MM.1S (cell line): ENCODE results near the gene ACER3.

Experiments
- DNase-seq: peaks from one replicate; pipeline ENCODE4 v3.0.0-alpha.2; 2015
- H2AFZ ChIP-seq: fragments of 300-600 bp; sonication (generic); 2 replicates; pipeline ENCODE4 v1.6.0; 2016; ENCODE audit warnings: antibody characterized with exemption, low read length
- H3F3A ChIP-seq: fragments of 300-600 bp; sonication (generic); 2 replicates; pipeline ENCODE4 v1.6.1; 2016; ENCODE audit warnings: mild to moderate bottlenecking, antibody characterized with exemption, low read length, moderate library complexity, mixed read lengths; ENCODE audit not compliant: insufficient read depth
- H3K27ac ChIP-seq: fragments of 300-600 bp; sonication (generic); 2 replicates; pipeline ENCODE4 v1.5.1; 2016; ENCODE audit warnings: mild to moderate bottlenecking, low read length
- H3K27me3 ChIP-seq: fragments of 300-600 bp; sonication (generic); replicated peaks from 2 replicates; pipeline ENCODE4 v1.6.0; 2016; ENCODE audit warnings: low read length; ENCODE audit not compliant: insufficient read depth
- H3K36me3 ChIP-seq: fragments of 300-600 bp; sonication (generic); replicated peaks from 2 replicates; pipeline ENCODE4 v1.6.1; 2016; ENCODE audit warnings: mild to moderate bottlenecking, low read length, mixed read lengths; ENCODE audit not compliant: insufficient read depth
- H3K4me1 ChIP-seq: fragments of 300-600 bp; sonication (generic); 2 replicates; pipeline ENCODE4 v1.6.1; 2016; ENCODE audit warnings: low read length, mixed read lengths
- H3K4me2 ChIP-seq: fragments of 300-600 bp; sonication (generic); 2 replicates; pipeline ENCODE4 v1.6.0; 2016; ENCODE audit warnings: low read depth, low read length
- H3K4me3 ChIP-seq: fragments of 300-600 bp; sonication (generic); 2 replicates; pipeline ENCODE4 v1.5.1; 2016; ENCODE audit warnings: low read length, mixed read lengths
- H3K79me2 ChIP-seq: fragments of 300-600 bp; sonication (generic); 2 replicates; pipeline ENCODE4 v1.6.1; 2016; ENCODE audit warnings: mixed run types, low read length, mixed read lengths
- H3K9ac ChIP-seq: fragments of 300-600 bp; sonication (generic); 2 replicates; pipeline ENCODE4 v1.6.1; 2016; ENCODE audit warnings: low read length, mixed read lengths
- H3K9me2 ChIP-seq: fragments of 300-600 bp; sonication (generic); replicated peaks from 2 replicates; pipeline ENCODE4 v1.6.1; 2016; ENCODE audit warnings: mild to moderate bottlenecking, low read length, mixed read lengths; ENCODE audit not compliant: insufficient read depth
- H3K9me3 ChIP-seq: fragments of 300-600 bp; sonication (generic); replicated peaks from 2 replicates; pipeline ENCODE4 v1.6.1; 2016; ENCODE audit warnings: mild to moderate bottlenecking, low read length, mixed read lengths; ENCODE audit not compliant: insufficient read depth
- H4K20me1 ChIP-seq: fragments of 300-600 bp; sonication (generic); 2 replicates; pipeline ENCODE4 v1.6.1; 2016; ENCODE audit warnings: mild to moderate bottlenecking, low read length, moderate library complexity, mixed read lengths; ENCODE audit not compliant: insufficient read depth
- EZH2 ChIP-seq: fragments of 300-600 bp; sonication (generic); optimal IDR thresholded peaks from 2 replicates; pipeline ENCODE3; 2017; ENCODE audit warnings: low read depth, mild to moderate bottlenecking, antibody characterized with exemption, low read length, mixed read lengths
- EZH2phosphoT487 ChIP-seq: fragments of 300-600 bp; sonication (generic); IDR thresholded peaks from 2 replicates; pipeline ENCODE4 v1.6.1; 2018; ENCODE audit warnings: antibody characterized with exemption, low read length
- TF ChIP-seq, protein P1 (sequence below): fragments of 300-600 bp; sonication (generic); IDR thresholded peaks from 2 replicates; pipeline ENCODE4 v1.5.1; 2016; ENCODE audit warnings: antibody characterized with exemption, low read length, mixed read lengths

Gene ACER3

DNA sequence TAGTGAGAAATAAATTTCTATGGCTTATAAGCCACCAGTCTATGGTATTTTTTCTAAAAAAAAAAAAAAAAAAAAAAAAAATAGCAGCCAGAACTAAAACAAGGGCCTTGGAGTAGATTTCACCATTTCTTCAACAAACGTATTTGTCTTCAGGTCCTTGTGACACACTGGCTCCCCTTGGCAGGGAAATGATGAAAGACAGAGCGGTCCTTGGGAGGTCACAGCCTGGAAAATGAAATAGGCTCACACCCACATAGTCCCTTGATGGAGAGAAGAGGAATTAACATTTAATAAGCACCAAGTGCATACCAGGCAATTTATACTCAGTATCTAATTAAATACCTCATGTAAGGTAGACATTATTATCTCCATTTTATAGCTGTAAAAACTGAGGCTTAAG is 25.7 kb upstream of the ACER3 start:
- TF ChIP-seq EZH2phosphoT487, result no peak
- TF ChIP-seq EZH2, result no peak
- TF ChIP-seq, protein P1, sequence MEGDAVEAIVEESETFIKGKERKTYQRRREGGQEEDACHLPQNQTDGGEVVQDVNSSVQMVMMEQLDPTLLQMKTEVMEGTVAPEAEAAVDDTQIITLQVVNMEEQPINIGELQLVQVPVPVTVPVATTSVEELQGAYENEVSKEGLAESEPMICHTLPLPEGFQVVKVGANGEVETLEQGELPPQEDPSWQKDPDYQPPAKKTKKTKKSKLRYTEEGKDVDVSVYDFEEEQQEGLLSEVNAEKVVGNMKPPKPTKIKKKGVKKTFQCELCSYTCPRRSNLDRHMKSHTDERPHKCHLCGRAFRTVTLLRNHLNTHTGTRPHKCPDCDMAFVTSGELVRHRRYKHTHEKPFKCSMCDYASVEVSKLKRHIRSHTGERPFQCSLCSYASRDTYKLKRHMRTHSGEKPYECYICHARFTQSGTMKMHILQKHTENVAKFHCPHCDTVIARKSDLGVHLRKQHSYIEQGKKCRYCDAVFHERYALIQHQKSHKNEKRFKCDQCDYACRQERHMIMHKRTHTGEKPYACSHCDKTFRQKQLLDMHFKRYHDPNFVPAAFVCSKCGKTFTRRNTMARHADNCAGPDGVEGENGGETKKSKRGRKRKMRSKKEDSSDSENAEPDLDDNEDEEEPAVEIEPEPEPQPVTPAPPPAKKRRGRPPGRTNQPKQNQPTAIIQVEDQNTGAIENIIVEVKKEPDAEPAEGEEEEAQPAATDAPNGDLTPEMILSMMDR, result no peak
- H3K9me3 ChIP-seq, result no peaks in the 10 kb centered on the region
- no peak overlapping the region for H2AFZ ChIP-seq
- H3K9me2 ChIP-seq, result no peaks in the 10 kb centered on the region
- no peak for DNase-seq
- no peaks in the 10 kb centered on the region for H3K27me3 ChIP-seq
- no peak overlapping the region for H3K9ac ChIP-seq
- no peaks in the 10 kb centered on the region for H4K20me1 ChIP-seq
- H3K4me2 ChIP-seq, result no peak overlapping the region
- no peaks in the 10 kb centered on the region for H3K4me1 ChIP-seq
- H3K4me3 ChIP-seq, result no peak overlapping the region
- no peaks in the 10 kb centered on the region for H3F3A ChIP-seq
- no peak overlapping the region for H3K27ac ChIP-seq
- no peaks in the 10 kb centered on the region for H3K36me3 ChIP-seq
- no peaks in the 10 kb centered on the region for H3K79me2 ChIP-seq

DNA sequence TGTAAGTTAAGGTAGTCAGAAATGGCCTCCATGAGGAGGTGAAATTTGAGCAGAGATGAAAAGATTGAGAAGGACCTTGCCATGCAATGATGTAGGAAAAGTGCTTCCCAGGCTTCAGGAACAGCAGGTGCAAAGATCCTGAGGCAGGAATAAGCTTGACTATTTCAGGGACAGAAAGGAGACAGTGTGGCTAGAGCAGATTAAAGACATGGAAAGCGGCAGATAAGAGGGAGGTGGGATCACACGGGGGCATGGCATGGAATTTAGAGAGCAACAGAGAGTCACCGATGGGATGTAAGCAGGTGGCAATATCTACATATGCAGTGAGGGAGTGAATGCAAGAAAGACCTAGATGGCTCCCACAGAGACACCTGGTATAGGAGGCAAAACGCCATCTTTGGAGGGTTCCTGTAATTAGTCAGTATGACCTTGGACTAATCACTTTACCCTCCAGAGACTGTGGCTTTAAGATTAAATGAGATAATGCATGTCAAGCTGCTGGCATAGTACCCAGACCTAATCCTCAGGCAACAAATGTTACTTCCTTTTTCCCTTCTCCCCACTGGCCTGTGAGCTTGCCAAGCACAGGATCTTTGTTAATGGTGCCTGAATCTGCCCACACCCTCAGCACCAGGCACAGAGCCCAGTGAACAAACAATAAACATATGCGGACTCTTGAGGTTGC is 24.6 kb upstream of the ACER3 start:
- H3K4me1 ChIP-seq, result no peaks in the 10 kb centered on the region
- no peaks in the 10 kb centered on the region for H3K36me3 ChIP-seq
- H4K20me1 ChIP-seq, result no peaks in the 10 kb centered on the region
- no peak overlapping the region for H2AFZ ChIP-seq
- H3K27ac ChIP-seq, result no peak overlapping the region
- no peaks in the 10 kb centered on the region for H3K9me2 ChIP-seq
- no peak overlapping the region for H3K4me3 ChIP-seq
- H3K9ac ChIP-seq, result no peak overlapping the region
- H3F3A ChIP-seq, result no peaks in the 10 kb centered on the region
- H3K79me2 ChIP-seq, result no peaks in the 10 kb centered on the region
- DNase-seq, result no peak
- H3K9me3 ChIP-seq, result no peaks in the 10 kb centered on the region
- no peaks in the 10 kb centered on the region for H3K27me3 ChIP-seq
- TF ChIP-seq EZH2, result no peak
- TF ChIP-seq, protein P1, result no peak
- TF ChIP-seq EZH2phosphoT487, result no peak
- no peak overlapping the region for H3K4me2 ChIP-seq

DNA sequence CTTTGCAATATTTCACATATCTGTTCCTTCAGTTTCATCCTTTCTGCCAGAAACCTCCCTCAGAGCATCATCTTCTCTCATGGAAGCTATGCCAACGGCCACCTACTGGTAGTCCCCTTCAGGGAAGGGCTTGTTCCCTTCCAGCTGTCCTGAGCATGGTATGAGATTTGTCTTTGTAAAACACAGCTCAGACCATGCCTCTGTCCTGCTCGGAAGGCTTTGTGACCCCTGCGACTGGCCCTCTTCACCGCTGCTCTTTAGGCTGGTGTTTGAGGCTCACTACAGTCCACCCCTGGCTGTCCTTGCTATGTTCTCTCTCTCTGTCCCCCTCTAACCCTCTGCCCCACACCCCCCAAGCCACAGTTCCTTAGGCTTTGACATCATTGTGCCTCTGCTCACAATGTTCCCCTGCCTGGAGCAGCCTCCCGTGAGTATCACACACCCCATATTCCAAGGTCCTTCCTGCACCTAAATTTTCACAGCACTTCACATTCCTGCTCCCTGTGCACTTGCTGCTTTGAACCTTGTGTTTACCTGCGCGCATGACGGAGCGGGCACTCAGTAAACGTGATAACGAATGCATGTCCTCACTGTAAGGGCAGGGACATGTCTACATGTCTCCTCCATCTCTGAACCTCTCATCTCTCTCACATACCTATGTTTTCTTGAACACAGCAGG is 24.0 kb upstream of the ACER3 start:
- no peak overlapping the region for H2AFZ ChIP-seq
- no peaks in the 10 kb centered on the region for H3F3A ChIP-seq
- TF ChIP-seq EZH2phosphoT487, result no peak
- TF ChIP-seq, protein P1, result no peak
- no peak for TF ChIP-seq EZH2

More for the DNA sequence above, 24.0 kb upstream of the ACER3 start:
- Histone ChIP-seq H3K27me3 (no peaks in the 10 kb centered on the region), H3K4me3 (no peak overlapping the region), H3K4me1 (no peaks in the 10 kb centered on the region), H3K9me2 (no peaks in the 10 kb centered on the region), H3K4me2 (no peak overlapping the region), H3K9ac (no peak overlapping the region), H4K20me1 (no peaks in the 10 kb centered on the region), H3K79me2 (no peaks in the 10 kb centered on the region), H3K36me3 (no peaks in the 10 kb centered on the region), H3K9me3 (no peaks in the 10 kb centered on the region), H3K27ac (no peak overlapping the region)
- no peak for DNase-seq
